ENCODE measurements around the gene MAPRE3. TPM values are rescaled to one million over a fixed set of nuclear protein-coding genes. Genes with fewer than 3 reads are reported as not detected.

The MAPRE3 gene
- total and polyA plus RNA-seq, 8 donors, result 4.7 to 56.8 (median 10.1) TPM

- Histone ChIP-seq H3K9me3 (no peaks in the 10 kb centered on the region), H3K4me1 (no peaks in the 10 kb centered on the region), H3K36me3 (peaks cover 15 to 46% (median 36%) of the 10 kb centered on the region in 3 donors), H3K27me3 (no peaks in the 10 kb centered on the region), H3K4me3 (no peak overlapping the region), H3K27ac (no peak overlapping the region)
- no peak for DNase-seq
- FAIRE-seq, result no peak
- intact Hi-C loops (cut with DNase I), result no loop called here
- ATAC-seq, result peak in 1 of 4 donors; percentile 3
- TF ChIP-seq, protein P1, sequence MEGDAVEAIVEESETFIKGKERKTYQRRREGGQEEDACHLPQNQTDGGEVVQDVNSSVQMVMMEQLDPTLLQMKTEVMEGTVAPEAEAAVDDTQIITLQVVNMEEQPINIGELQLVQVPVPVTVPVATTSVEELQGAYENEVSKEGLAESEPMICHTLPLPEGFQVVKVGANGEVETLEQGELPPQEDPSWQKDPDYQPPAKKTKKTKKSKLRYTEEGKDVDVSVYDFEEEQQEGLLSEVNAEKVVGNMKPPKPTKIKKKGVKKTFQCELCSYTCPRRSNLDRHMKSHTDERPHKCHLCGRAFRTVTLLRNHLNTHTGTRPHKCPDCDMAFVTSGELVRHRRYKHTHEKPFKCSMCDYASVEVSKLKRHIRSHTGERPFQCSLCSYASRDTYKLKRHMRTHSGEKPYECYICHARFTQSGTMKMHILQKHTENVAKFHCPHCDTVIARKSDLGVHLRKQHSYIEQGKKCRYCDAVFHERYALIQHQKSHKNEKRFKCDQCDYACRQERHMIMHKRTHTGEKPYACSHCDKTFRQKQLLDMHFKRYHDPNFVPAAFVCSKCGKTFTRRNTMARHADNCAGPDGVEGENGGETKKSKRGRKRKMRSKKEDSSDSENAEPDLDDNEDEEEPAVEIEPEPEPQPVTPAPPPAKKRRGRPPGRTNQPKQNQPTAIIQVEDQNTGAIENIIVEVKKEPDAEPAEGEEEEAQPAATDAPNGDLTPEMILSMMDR (IDR thresholded peaks at IDR 0.05), result no peak
- 59 to 60% methylated on average over 5 of the region's 5 CpGs for WGBS, 2 donors
Measured at GRCh38 chr2:27041752-27042151, 71.3 kb downstream of the MAPRE3 start.

DNA sequence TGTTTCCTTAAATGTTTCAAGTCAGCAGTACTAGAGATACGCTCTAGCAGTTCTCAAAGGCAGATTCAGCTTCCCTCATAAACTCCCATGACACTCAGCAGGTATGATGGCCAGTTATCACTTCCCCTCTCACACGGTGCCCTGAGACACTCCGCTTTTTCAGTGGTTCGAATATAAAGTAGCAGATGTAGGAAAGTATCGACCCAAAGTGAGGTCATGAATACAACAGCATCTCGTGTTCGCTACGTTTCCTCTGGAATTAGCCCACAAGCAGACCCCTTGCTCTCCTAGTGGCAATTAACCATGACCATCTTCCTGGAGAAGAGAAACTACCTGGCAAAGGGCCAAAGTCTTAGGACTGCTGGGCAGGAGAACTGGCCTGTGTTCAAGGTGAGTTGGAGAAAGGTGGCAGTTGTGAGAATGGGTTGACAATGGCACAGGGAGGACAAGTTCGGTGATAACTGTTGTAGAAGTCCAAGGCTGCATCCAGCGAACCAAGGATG, 71.8 kb downstream of the MAPRE3 start:
- FAIRE-seq (no peak), DNase-seq (peak in 2 of 6 donors; percentile 30 to 41), ATAC-seq (peak; percentile 23 to 67 (median 42))
- TF ChIP-seq, protein P1 (IDR thresholded peaks at IDR 0.05), result no peak
- intact Hi-C loops (cut with DNase I), result no loop called here
- 61 to 77% methylated on average over 10 of the region's 10 CpGs for WGBS, 2 donors
- Histone ChIP-seq H3K4me1 (no peaks in the 10 kb centered on the region), H3K27ac (no peak overlapping the region), H3K9me3 (no peaks in the 10 kb centered on the region), H3K27me3 (no peaks in the 10 kb centered on the region), H3K4me3 (no peak overlapping the region), H3K36me3 (peaks cover 15 to 41% (median 31%) of the 10 kb centered on the region in 3 donors)

GRCh38 chr2:27042985-27043634, 72.7 kb downstream of the MAPRE3 start:
- Histone ChIP-seq H3K27me3 (no peaks in the 10 kb centered on the region), H3K36me3 (peaks cover 15 to 32% (median 22%) of the 10 kb centered on the region in 3 donors), H3K4me1 (no peaks in the 10 kb centered on the region), H3K9me3 (no peaks in the 10 kb centered on the region), H3K4me3 (no peak overlapping the region), H3K27ac (no peak overlapping the region)
- 90 to 92% methylated on average over 7 of the region's 7 CpGs for WGBS, 2 donors
- FAIRE-seq, result no peak
- intact Hi-C loops (cut with DNase I), result no loop called here
- DNase-seq, result no peak
- no peak for ATAC-seq
- TF ChIP-seq, protein P1 (IDR thresholded peaks at IDR 0.05), result no peak

GRCh38 chr2:27049422-27050280, 79.2 kb downstream of the MAPRE3 start:
- peak overlapping the region; percentile 81 to 90 (median 89) for H3K4me3 ChIP-seq
- intact Hi-C loops (cut with DNase I), result no loop called here
- TF ChIP-seq, protein P1 (IDR thresholded peaks at IDR 0.05), result no peak
- FAIRE-seq (no peak), DNase-seq (peak in 5 of 6 donors; percentile 34 to 85 (median 72)), ATAC-seq (peak; percentile 14 to 36 (median 32))
- H3K27me3 ChIP-seq, result no peaks in the 10 kb centered on the region
- peak overlapping the region; percentile 58 to 81 (median 71) for H3K27ac ChIP-seq
- no peaks in the 10 kb centered on the region for H3K36me3 ChIP-seq
- peaks cover 0 to 6% (median 0%) of the 10 kb centered on the region in 3 donors for H3K4me1 ChIP-seq
- WGBS, 2 donors, result 14 to 21% methylated on average over 41 to 52 of the region's 52 CpGs
- no peaks in the 10 kb centered on the region for H3K9me3 ChIP-seq
